ACHN (cell line): ENCODE results near the gene ALDH1B1.

Source experiments
- DNase-seq: peaks from one replicate; pipeline ENCODE4 v3.0.0-alpha.2; 2015
- in situ Hi-C: cut with HindIII; loops from 2 replicates; pipeline ENCODE4 v1.10.0; 2017; ENCODE audit warnings: low sequenced_read_pairs, low pct_ligation_motif_present, low pct_unique_long_range_greater_than_20kb

Gene ALDH1B1

DNA sequence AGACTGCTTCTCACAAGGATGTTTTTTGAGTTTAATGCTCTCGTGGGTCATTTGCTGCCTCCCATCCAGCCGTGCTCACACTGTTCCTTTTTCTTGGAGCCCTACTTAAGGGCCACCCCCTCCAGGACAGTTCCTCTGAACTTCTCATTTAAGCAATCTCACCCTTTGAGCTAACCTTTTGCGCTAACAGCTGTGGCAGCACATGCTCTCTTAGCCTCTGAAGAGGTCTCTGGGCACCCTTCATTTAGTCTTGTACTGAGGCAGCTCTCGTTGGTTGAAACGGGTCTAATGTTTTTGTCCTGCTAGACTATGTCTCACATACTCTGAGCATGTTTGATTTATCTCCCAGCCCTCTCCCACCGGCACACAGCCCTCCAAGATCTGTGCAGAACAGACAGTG lies 11.8 kb downstream of the ALDH1B1 start:
- in situ Hi-C loops, result no loop called here
- no peak for DNase-seq

DNA sequence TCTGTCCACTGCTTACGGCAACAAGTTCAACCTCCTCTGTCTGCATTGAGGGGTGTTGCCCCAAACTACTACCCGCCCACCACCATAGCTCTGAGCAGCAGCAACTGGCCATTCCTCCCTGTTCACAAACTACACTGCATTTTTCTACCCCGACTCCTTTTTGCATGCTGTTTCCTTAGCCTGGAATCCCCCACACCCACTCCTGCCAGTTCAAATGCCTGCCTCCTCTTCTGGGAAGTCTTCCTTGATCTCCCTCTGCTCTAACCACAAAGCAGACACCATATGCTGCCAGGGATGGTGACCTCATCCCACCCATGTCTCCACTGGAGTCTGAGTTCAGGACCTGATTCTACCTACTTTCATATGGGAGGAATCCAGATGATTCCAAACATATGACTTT lies 13.3 kb downstream of the ALDH1B1 start:
- in situ Hi-C loops, result no loop called here
- no peak for DNase-seq

GRCh38 chr9:38406476-38407186 lies 14.1 kb downstream of the ALDH1B1 start:
- in situ Hi-C loops, result no loop called here
- no peak for DNase-seq

GRCh38 chr9:38408719-38409118 lies 16.2 kb downstream of the ALDH1B1 start:
- no peak for DNase-seq
- in situ Hi-C loops, result no loop called here

- in situ Hi-C loops, result no loop called here
- DNase-seq, result no peak
These were observed 20.2 kb downstream of the ALDH1B1 start for GRCh38 chr9:38412751-38413150.

DNA sequence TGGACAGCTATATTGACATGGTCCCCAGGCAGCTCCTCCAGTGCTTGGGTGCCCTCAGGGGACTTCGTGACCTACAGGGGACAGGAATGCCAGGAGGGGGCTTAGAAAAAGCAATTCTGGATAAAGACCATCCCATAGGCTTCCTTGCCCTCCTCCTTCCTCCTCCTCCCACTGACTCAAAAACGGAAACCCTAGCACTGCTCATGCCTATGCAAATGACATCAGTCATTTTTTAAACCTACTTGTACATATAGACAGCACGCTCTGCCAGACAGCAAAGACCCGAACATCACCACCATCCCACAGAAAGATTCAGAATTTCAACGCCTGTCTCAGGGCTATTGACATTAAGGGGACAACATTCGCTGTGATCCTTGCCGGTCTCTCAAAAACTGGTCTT lies 20.8 kb downstream of the ALDH1B1 start:
- DNase-seq, result no peak
- in situ Hi-C loops, result no loop called here

DNA sequence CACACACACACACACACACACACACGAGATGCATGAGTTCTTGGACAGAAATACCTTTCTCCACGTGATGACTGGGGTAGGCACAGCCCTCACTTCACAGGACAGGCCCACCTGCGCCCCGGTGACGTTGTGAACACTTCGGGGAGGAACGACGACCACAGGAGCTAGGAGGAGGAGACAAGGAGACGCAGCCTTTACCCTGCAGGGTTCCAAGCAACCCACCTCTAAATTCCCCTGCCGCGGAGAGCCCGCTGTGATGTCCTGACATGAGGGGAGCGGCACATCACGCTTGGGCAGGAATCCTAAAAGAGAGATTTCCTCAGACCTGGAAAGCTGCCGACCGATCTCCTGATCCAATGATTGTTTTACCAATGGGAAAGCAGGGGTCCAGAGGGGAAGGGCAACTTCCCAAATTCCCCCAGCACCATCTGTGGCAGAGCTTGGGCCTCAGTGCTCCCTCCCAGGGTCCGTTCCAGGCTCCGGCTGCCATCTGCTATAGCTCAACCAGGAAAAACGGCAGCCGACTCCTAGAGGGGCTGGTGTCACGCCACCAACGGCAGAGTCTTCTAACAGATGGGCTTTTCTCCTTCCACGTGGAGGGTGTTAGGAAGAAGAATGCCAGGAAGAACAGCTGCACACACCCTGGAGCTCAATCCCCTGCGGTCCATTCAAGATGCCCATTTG lies 21.7 kb downstream of the ALDH1B1 start:
- in situ Hi-C loops, result no loop called here
- no peak for DNase-seq

DNA sequence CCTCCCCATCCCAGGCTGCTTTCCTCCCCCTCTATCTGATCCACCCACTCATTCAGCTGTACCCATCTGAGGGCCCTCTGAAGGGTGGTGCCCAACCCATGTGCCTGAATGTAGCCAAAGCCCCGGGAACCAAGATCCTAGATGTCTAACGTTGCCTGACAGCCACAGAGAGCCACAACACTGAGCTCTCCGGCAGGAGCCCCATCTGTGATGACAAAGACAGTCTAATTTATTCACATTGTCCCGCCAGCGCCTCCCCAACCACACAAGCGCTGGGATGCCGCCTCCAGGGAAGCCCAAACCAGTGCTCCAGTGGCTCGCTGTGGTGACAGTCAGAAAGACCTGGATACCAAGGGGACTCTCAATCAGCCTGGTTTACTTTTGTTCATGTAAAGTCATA lies 23.4 kb downstream of the ALDH1B1 start:
- no peak for DNase-seq
- in situ Hi-C loops, result no loop called here

DNA sequence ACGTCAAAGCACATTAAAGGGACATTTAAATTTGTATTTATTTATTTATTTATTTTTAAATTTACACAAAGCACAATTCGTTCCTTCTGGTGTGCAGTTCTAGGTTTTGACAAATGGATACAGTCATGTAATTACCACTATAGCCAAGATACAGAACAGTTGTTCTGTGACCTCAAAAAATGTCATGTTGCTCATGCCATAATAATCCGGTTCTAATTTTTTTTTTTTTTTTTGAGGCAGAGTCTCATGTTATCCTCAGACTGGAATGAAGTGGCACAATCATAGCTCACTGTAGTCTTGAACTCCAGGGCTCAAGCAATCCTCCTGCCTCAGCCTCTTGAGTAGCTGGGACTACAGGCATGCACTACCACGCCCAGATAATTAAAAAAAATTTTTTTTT lies 24.0 kb downstream of the ALDH1B1 start:
- no peak for DNase-seq
- in situ Hi-C loops, result no loop called here

DNA sequence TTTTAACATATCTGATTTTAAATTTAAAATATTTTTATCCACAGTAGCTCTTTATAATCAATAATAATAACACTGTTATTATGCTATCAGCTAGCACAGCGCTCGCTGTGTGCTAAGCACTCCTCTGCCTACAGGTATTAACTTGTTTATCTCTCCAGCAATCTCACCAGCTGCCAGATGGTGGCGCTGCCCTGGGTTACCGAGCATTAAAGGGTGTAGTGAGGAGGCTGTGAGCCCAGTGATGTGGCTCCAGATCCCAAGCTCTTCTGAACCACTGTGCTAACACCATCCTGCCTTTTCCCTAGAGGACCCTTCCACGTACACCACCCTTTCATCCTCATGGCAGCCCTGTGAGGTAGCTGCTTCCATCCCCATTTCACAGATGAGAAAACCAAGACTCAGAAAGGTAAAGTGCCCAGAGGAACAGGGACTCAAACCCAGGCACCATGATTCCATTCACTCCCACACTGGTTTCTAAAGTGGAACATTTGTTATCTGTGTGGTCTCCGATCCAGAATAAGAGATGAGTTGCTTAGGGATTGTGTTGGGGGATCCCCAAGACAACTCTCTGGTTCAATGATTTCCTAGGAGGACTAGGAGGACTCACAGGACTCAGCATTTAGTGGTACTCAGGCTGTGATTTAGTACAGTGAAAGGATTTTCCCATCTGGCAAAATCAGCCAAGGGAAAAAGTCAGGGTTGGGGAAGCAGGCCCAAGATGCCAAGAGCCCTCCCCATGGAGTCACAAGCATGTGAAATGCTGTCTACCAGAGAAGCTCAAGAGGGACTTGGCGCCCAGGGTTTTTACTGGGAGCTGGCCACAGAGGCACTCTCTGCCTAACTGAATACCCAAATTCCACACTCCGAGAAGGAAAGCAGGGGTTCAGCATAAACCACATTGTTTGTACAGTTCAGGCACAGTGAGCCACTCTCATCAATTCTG lies 24.8 kb downstream of the ALDH1B1 start:
- in situ Hi-C loops, result no loop called here
- peak; percentile 44 for DNase-seq

DNA sequence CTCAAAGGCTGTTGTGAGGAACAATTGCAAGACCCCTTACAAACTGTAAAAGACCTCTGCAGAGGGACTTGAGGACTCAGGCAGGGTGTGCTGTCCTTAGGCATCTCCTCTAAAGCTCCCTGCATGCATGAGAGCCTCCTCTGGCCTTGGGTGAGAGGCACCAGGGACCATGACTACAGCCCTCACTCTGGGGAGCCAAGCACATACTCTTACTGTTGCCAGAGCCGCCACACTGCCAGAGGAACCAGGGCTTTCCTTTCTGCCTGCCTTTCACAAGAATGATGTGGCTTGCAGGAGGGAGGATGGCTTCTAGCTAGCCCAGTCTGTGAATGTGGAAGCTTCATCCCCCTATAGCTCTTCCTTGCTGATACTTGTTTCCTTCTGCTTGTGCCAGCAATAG lies 25.9 kb downstream of the ALDH1B1 start:
- in situ Hi-C loops, result no loop called here
- no peak for DNase-seq

GRCh38 chr9:38419181-38419580 lies 26.7 kb downstream of the ALDH1B1 start:
- DNase-seq, result no peak
- in situ Hi-C loops, result no loop called here

GRCh38 chr9:38421498-38422211 lies 29.2 kb downstream of the ALDH1B1 start:
- no peak for DNase-seq
- in situ Hi-C loops, result no loop called here

DNA sequence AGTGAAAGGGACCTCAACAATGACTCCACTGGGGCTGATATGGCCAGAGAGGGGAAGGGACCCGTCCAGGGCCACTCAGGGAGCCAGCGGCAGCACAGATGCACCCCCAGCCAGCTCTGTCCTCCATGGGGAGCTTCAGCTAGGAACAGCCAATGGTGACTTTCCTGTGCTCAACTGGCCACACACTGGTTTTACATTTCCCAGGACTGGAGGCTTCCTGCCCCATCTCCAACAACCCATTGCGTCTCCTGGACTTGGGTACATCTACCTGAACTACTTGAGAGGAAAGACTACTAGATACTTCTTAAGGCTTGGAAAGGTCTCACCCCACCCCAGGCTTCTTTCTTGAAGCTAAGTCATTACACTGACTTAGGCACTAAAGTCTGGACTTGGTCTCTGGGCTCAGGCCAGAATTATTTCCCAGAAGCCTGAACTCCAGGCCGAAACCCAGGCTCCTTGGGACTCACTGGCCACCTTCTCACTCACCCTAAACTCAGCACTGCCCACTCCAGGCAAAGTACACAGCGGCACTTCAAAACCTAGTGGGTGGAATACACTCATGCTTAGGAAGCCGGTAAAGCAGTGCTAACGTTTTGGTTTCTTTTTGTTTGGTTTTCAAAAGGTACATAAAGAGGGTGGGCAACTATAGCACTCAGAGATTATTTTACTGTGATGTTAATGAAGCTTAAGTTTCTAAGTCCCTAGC lies 30.2 kb downstream of the ALDH1B1 start:
- in situ Hi-C loops, result no loop called here
- DNase-seq, result no peak

GRCh38 chr9:38423273-38423972 lies 30.9 kb downstream of the ALDH1B1 start:
- DNase-seq, result no peak
- in situ Hi-C loops, result no loop called here

DNA sequence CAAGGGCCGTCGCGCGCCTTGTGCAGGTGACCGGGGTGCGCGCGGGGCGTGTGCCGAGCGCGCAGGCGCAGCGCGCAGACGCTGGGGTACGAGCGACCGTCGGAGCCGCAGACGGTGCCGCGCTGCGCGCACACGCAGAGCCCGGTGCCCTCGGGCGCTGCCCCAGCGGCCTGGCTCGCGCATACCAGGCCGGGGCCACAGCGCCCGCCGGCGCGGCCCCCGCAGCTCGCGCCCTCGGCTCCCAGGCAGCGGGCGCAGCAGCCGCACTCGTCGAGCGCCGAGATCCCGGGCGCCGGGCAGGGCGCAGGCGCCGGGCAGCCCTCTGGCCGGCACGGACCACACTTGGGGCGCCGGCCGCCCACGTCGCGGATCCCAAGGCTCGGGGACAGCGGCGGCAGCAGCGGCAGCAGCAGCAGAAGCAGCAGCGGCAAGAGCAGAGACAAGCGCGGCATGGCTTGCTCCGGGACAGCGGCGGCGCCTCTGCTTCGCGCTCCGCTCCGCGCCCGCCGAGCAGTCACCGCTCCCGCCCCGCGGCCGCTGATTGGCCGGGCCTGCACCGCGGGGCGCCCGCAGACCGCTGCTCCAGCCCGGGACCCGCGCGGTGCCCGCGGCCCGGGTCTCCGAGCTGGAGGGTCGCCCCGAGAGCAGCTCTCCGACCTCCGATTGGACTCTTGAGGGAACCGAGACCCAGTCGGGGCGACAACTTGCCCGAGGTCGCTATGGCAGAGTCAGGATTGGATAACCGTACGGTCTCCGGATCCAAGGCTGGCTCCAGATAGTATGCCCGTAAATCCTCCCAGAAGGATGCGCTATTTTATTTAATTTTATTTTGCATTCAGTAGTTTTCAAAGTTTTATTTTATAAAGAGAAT lies 31.7 kb downstream of the ALDH1B1 start, which contains the start of gene IGFBPL1:
TSS of gene IGFBPL1 (minus strand) at position 482 of the 871 bp plus-strand sequence. CDS start at position 452, 30 bp downstream.
- DNase-seq, result peak; percentile 8
- in situ Hi-C loops, result no loop called here

DNA sequence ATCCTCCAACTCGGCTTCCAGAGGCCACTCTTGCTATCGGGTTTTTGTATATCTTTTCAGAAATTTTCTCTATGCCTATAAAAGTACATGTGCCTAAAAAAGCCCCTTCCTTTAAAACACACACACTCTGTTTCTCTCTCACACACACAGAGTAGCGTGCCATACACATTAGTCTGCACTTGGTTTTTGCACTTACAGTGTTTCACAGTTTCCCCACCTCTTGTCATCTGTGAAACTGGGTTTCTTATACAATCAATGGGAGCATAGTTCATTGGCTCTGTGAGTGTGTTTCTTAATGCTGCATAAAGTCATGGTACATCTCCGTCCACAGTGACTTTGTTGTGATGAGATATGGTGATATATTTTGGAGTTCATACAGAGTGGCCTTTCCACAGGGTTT lies 32.4 kb downstream of the ALDH1B1 start:
- in situ Hi-C loops, result no loop called here
- DNase-seq, result no peak
